Adipocyte (in vitro differentiated cells): ENCODE measurements around the gene UBXN4.

Experiments used
- DNase-seq: peaks from one replicate; pipeline ENCODE4 v3.0.0-alpha.2; 2015; ENCODE audit warnings: low read depth
- H3K27me3 ChIP-seq: replicated peaks from 2 replicates; pipeline ENCODE4 v1.7.0; 2013; ENCODE audit warnings: mild to moderate bottlenecking, low read length, moderate library complexity; ENCODE audit not compliant: control insufficient read depth, insufficient read depth
- H3K36me3 ChIP-seq: 2 replicates; pipeline ENCODE4 v1.7.0; 2013; ENCODE audit warnings: low read length, mild to moderate bottlenecking, moderate library complexity; ENCODE audit not compliant: control insufficient read depth, insufficient read depth, severe bottlenecking
- H3K4me1 ChIP-seq: 2 replicates; pipeline ENCODE4 v1.7.0; 2013; ENCODE audit warnings: mild to moderate bottlenecking, low read length, moderate library complexity; ENCODE audit not compliant: control insufficient read depth, insufficient read depth
- H3K4me3 ChIP-seq: 2 replicates; pipeline ENCODE4 v1.7.0; 2013; ENCODE audit warnings: mild to moderate bottlenecking, low read length, moderate library complexity
- H3K9ac ChIP-seq: 2 replicates; pipeline ENCODE4 v1.7.0; 2013; ENCODE audit warnings: mild to moderate bottlenecking, low read length, moderate library complexity
- H3K9me3 ChIP-seq: 2 replicates; pipeline ENCODE4 v1.7.0; 2013; ENCODE audit warnings: mild to moderate bottlenecking, low read length, moderate library complexity; ENCODE audit not compliant: control insufficient read depth

The UBXN4 gene

DNA sequence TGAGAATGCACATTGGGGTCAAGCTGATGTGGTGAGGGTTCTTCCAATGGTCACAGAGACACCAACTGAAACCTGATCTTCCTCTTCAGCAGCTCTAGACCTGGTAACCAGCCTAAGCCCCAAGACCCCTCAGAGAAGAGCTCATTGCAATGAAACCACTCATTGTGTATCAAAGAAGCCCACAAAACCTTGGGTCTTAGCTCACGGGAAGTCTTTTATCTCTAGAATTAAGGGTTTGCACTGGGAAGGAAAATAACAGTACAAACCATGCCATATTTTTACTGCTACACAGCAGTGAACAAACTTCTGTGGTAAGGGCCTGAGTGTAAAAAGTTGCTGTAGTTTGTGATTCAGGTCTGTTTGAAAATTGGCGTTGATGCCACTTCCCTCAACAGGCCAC is 8.6 kb upstream of the UBXN4 start:
- H3K27me3 ChIP-seq, result no peaks in the 10 kb centered on the region
- no peaks in the 10 kb centered on the region for H3K36me3 ChIP-seq
- no peak for DNase-seq
- no peak overlapping the region for H3K4me3 ChIP-seq
- H3K9me3 ChIP-seq, result no peaks in the 10 kb centered on the region
- no peak overlapping the region for H3K9ac ChIP-seq
- H3K4me1 ChIP-seq, result no peaks in the 10 kb centered on the region

DNA sequence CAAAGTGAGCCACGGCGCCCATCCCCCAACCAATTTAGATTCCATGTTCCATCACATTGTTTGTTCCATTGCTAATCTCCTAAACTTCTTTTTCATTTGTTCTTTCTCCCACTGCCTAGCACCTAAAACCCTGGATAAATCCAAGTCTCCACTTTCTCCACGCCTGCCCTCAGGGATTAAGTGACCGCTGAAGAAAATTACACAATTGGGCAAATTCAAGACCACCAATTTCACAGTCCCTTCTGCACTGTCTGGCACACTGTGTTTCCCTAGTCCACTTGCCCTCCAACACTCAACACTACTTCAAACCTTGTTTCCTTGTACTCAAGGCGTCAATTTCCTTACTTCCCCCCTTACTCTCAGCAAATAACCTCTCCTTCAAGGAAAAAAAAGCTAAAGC is 5.1 kb upstream of the UBXN4 start:
- no peak for DNase-seq
- Histone ChIP-seq H3K36me3 (no peaks in the 10 kb centered on the region), H3K27me3 (no peaks in the 10 kb centered on the region), H3K9ac (no peak overlapping the region), H3K4me3 (no peak overlapping the region), H3K9me3 (no peaks in the 10 kb centered on the region), H3K4me1 (no peaks in the 10 kb centered on the region)

DNA sequence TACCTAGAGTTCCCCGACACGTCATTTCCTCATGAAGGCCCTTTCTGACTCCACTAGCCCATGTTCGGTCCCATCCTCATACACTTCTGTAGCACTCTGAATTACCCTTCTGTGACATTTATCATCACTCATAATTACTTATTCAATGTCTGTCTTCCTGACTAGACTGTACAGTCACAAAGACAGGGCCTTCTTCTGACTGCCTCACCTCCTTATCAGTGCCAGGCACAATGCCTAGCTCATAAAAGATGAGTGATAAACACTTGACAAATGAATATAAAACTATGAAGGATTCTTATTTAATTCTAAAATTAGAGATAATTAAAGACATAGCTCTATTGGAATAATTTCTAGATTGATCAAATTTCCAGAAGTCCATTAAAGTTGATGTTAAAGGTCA is 1.4 kb upstream of the UBXN4 start:
- Histone ChIP-seq H3K27me3 (no peaks in the 10 kb centered on the region), H3K4me1 (peaks cover 19% of the 10 kb centered on the region), H3K4me3 (no peak overlapping the region), H3K36me3 (no peaks in the 10 kb centered on the region), H3K9me3 (no peaks in the 10 kb centered on the region), H3K9ac (no peak overlapping the region)
- DNase-seq, result no peak

DNA sequence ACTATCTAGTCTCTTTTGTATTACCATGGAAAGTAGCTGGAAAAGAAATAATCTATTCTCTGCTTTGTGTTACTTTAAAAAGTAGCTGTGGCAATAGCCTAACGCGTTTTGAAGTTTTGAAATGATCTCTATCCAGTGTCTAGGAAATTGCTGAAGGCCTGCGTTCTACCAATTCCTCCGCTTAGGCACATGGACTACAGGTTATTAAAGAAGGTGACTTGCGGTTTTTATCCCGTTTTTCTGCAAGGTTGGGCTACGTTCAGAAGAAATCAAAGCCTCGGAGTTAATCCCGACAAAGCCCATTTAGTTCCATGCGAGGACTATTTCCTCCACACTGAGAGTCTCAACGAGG is 636 bp upstream of the UBXN4 start:
- Histone ChIP-seq H3K4me1 (peaks cover 27% of the 10 kb centered on the region), H3K9me3 (no peaks in the 10 kb centered on the region), H3K27me3 (no peaks in the 10 kb centered on the region), H3K9ac (no peak overlapping the region), H3K36me3 (peaks cover under 1% of the 10 kb centered on the region), H3K4me3 (peak overlapping the region; percentile 91)
- no peak for DNase-seq

DNA sequence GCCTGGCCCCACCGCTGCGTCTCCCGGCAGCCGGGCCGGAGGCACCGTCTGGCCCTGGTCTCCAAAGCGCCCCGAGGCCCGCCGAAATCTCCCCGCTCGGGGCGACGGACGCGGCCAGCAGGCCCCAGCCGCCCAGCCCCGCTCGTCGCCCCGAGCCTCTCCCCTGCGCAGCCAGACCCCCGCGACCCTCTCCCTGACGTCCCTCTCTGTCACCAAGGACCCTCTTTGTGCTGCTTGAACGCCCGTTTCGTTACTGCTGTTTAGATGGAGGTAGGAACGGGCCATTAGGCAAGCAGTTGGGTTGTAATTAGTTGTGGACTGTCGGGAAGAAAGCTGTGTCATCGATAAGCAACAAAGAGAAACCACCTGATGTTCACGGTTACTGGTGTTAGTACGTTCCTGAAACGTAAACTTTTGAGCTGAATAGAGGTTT is 686 bp downstream of the UBXN4 start:
- peak; percentile 73 for DNase-seq
- H3K4me1 ChIP-seq, result peaks cover 31% of the 10 kb centered on the region
- no peaks in the 10 kb centered on the region for H3K9me3 ChIP-seq
- peak overlapping the region; percentile 92 for H3K9ac ChIP-seq
- peaks cover 9% of the 10 kb centered on the region for H3K36me3 ChIP-seq
- peak overlapping the region; percentile 91 for H3K4me3 ChIP-seq
- no peaks in the 10 kb centered on the region for H3K27me3 ChIP-seq

DNA sequence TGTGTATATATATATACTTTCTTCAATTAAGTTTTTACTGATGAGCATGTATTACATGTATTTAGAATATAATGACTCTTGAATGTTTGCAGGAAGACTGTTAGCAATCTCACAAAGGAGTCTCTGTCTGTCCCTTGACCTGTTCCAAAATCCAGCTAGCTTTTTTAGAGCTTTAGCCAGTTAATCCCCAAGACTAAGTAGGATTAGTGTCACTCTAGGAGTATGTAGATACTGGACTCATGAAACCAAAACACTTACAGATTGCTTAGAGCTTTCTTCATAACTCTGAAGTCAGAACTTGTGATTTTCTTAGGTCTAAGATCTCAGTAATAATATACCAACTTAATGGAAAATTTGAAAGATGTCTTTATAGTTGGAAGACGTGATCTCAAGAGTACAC is 2.2 kb downstream of the UBXN4 start:
- H3K27me3 ChIP-seq, result no peaks in the 10 kb centered on the region
- peaks cover 20% of the 10 kb centered on the region for H3K36me3 ChIP-seq
- peak; percentile 58 for DNase-seq
- H3K4me3 ChIP-seq, result peak overlapping the region; percentile 91
- peaks cover 31% of the 10 kb centered on the region for H3K4me1 ChIP-seq
- H3K9ac ChIP-seq, result peak overlapping the region; percentile 31
- no peaks in the 10 kb centered on the region for H3K9me3 ChIP-seq

DNA sequence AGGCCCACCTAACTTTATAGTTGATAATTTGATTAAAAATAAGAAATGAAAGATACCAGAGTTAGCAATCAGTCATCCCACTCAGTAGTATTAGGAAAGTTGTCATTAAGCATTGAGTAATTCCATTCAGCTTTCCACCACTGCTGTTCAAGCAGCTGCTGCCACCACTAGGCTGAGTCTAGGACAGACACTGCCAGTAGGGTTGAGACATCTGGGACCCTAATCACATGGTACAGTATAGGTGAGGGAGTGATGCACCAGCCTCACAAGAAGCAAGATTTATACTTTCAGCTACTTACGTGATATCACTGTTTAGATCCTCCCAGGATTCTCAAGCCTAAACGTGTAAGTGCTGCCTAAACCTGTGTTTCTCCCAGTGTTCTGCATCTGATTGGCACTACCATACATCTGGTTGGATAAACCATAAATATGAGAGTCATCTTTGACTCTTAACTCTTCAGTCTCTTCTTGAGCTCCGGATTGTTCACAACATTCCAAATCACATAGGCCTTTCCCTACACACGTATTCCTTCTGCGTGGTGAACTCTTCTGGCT is 3.2 kb downstream of the UBXN4 start:
- Histone ChIP-seq H3K9ac (no peak overlapping the region), H3K36me3 (peaks cover 30% of the 10 kb centered on the region), H3K9me3 (no peaks in the 10 kb centered on the region), H3K27me3 (no peaks in the 10 kb centered on the region), H3K4me1 (peaks cover 31% of the 10 kb centered on the region), H3K4me3 (peak overlapping the region; percentile 91)
- peak; percentile 37 for DNase-seq

DNA sequence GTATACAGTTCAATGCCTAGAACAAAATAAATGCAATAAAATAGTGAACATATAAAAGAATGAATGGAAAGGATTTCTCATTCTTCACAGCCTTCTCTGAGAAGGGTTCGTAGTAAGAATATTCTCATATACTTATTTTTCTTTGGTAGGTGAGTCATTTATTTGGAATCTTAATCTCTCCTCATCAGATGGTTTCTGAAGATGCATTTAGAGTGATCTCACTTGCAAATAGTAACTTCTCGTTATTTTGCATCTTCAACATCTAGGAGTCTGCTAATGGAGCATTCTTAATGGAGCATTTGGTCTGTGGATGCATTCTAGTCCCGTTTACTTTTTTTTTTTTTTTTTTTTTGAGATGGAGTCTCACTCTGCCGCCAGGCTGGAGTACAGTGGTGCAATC is 3.9 kb downstream of the UBXN4 start:
- Histone ChIP-seq H3K9me3 (no peaks in the 10 kb centered on the region), H3K4me1 (peaks cover 31% of the 10 kb centered on the region), H3K4me3 (no peak overlapping the region), H3K36me3 (peaks cover 34% of the 10 kb centered on the region), H3K27me3 (no peaks in the 10 kb centered on the region), H3K9ac (no peak overlapping the region)
- peak; percentile 64 for DNase-seq

DNA sequence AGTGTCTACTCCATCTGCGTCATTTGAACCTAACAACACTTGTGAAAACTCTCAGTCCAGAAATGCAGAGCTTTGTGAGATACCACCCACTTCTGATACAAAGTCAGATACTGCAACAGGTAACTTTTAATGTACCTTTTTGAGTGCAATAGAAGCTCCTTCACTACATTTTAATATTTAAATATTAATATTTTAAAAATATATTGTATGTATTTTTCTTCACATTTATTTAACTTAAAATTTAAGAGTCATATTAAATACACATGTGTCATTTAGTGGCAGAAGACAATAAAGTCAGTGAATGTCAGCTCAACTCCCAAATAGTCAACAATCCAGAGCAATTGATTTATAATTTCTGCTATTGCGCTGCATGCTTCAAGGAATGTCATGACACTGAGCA is 13.9 kb downstream of the UBXN4 start:
- H3K4me1 ChIP-seq, result no peaks in the 10 kb centered on the region
- peaks cover 14% of the 10 kb centered on the region for H3K9me3 ChIP-seq
- peaks cover 85% of the 10 kb centered on the region for H3K36me3 ChIP-seq
- no peak for DNase-seq
- H3K27me3 ChIP-seq, result no peaks in the 10 kb centered on the region
- no peak overlapping the region for H3K9ac ChIP-seq
- no peak overlapping the region for H3K4me3 ChIP-seq

DNA sequence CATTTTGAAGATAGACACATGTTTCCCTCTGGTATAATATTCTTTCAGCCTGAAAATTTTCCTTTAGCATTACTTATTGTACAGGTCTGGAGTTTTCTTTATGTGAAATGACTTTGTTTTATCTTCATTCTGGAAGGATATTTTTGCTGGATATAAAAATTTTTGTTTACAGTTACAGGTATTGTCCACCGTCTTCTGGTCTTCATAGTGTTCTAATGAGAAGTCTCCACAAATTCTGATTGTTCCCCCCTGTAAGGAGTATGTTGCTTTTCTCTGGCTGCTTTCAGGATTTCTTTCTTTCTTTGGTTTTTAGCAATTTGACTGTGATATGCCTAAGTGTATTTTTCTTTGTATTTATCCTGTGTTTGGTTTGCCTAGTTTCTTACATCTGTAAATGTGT is 15.0 kb downstream of the UBXN4 start:
- Histone ChIP-seq H3K4me1 (no peaks in the 10 kb centered on the region), H3K9ac (no peak overlapping the region), H3K36me3 (peaks cover 92% of the 10 kb centered on the region), H3K9me3 (peaks cover 14% of the 10 kb centered on the region), H3K27me3 (no peaks in the 10 kb centered on the region), H3K4me3 (no peak overlapping the region)
- no peak for DNase-seq

DNA sequence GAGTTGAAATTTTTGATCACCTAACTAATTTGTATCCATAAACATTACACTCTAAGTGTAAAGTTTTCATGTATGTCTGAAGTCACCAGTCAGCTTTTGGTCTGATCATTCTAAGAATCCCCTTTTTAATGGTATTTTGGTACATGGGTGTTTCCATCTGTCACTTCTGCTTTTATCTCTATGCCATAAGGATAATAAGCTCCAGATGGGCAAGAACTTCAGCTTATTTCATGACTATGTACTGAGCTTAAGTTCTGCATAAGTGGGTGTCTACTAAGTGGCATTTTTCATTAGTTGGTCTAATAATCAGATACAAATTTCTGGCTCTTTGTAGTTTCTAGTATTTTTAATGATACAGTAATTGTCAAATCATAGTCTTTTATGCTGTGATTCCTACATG is 20.4 kb downstream of the UBXN4 start:
- Histone ChIP-seq H3K36me3 (peaks cover 90% of the 10 kb centered on the region), H3K4me3 (no peak overlapping the region), H3K4me1 (no peaks in the 10 kb centered on the region), H3K27me3 (no peaks in the 10 kb centered on the region), H3K9ac (no peak overlapping the region), H3K9me3 (peaks cover 4% of the 10 kb centered on the region)
- DNase-seq, result no peak

DNA sequence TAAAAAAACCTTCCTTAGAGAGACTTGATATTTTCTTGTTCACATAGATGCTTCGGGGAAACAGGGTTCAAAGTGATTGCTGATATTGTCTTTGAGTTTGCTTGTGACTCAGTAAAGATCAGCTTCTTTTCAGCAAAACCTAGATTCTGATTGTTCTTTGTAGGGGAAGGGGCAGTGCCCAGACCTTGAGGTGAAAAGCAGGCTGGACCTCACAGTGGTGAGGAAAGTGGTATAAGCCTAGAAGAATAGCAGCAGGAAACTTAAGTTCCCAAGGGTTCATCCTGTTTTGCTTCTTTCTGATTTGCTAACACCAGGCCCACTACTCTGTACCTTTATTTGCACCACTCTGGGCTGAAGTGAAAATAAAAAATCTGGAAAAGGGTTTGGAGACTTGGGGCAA is 20.9 kb downstream of the UBXN4 start:
- H3K27me3 ChIP-seq, result no peaks in the 10 kb centered on the region
- no peak for DNase-seq
- H3K4me1 ChIP-seq, result no peaks in the 10 kb centered on the region
- no peak overlapping the region for H3K9ac ChIP-seq
- no peak overlapping the region for H3K4me3 ChIP-seq
- H3K36me3 ChIP-seq, result peaks cover 90% of the 10 kb centered on the region
- H3K9me3 ChIP-seq, result no peaks in the 10 kb centered on the region
